GM12801 (cell line): Measurements from ENCODE around the gene PDCD4.

Source experiments
- TF ChIP-seq, protein P1 (sequence below): IDR thresholded peaks from one replicate; pipeline ENCODE4 v1.5.1; 2011; ENCODE audit warnings: control low read depth; ENCODE audit not compliant: insufficient read length; ENCODE audit errors: extremely low read depth

Gene PDCD4

DNA sequence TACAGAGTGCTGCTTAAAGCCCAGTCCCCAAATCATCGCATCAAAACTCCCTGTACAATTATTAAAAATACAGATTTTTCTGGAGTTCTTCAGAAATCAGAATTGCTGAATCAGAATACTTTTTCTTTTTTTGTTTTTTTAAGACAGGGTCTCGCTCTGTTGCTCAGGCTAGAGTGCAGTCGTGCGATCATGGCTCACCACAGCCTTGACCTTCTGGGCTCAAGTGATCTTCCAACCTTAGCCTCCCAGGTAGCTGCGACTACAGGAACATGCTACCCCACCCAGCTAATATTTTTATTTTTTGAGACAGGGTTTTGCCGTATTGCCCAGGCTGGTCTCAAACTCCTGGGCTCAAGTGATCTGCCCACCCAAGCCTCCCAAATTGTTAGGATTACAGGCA, 43.3 kb downstream of the PDCD4 start:
- TF ChIP-seq, protein P1, sequence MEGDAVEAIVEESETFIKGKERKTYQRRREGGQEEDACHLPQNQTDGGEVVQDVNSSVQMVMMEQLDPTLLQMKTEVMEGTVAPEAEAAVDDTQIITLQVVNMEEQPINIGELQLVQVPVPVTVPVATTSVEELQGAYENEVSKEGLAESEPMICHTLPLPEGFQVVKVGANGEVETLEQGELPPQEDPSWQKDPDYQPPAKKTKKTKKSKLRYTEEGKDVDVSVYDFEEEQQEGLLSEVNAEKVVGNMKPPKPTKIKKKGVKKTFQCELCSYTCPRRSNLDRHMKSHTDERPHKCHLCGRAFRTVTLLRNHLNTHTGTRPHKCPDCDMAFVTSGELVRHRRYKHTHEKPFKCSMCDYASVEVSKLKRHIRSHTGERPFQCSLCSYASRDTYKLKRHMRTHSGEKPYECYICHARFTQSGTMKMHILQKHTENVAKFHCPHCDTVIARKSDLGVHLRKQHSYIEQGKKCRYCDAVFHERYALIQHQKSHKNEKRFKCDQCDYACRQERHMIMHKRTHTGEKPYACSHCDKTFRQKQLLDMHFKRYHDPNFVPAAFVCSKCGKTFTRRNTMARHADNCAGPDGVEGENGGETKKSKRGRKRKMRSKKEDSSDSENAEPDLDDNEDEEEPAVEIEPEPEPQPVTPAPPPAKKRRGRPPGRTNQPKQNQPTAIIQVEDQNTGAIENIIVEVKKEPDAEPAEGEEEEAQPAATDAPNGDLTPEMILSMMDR = no peak

DNA sequence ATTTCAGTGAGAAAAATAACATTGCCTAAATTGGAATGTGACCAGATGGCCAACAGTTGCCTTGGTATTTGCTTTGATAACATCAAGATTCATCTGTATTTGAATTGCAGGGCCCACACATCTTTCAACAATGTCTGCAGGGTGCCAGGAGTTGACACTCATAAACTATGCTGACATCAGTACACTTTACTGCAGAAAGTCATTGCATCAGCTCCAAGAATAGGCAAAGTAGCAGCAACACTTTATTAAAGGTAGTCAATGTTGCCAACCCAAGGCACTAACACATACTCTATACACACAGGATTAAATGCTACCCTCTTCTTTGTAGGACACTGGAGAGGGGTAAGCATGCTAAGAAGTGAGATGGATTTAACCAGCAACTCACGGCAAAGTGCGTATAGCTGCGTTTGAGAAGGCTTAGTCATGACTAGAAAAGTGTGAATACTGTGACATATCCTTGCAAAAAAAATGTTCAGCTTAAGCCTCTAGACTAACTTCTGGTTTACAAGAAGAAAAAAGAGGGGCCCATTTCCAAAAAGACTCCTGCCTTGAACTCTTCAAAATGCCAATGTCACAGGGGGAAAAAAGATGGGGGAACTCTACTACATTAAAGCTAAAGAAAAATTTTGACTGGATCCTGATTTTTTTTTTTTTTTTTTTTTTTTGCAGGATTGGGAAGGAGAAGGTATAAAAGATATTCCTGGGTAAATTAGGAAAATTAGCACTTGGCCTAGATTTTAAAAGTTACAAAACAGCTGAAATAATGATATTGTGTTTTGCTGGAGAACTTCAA, 45.0 kb downstream of the PDCD4 start:
- TF ChIP-seq, protein P1 = no peak

DNA sequence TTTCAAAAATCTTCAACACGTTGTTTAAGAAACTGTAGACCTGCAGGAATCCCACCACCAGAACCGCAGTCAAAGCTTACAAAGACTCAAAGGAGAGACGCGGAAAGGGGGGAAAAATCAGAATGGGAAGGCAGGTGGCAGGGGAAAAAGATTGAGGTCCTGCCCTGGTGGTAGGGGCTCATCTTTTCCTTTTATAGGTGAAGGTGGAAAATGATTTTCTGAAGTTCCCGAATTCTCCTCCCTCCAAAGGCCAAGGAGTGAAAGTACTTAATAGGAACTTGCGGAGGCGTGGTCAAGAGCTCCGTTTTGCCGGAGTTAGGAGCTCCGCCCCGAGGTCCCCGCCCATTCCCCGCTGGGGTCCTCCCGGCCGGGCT, 46.5 kb downstream of the PDCD4 start:
- TF ChIP-seq, protein P1 = no peak

DNA sequence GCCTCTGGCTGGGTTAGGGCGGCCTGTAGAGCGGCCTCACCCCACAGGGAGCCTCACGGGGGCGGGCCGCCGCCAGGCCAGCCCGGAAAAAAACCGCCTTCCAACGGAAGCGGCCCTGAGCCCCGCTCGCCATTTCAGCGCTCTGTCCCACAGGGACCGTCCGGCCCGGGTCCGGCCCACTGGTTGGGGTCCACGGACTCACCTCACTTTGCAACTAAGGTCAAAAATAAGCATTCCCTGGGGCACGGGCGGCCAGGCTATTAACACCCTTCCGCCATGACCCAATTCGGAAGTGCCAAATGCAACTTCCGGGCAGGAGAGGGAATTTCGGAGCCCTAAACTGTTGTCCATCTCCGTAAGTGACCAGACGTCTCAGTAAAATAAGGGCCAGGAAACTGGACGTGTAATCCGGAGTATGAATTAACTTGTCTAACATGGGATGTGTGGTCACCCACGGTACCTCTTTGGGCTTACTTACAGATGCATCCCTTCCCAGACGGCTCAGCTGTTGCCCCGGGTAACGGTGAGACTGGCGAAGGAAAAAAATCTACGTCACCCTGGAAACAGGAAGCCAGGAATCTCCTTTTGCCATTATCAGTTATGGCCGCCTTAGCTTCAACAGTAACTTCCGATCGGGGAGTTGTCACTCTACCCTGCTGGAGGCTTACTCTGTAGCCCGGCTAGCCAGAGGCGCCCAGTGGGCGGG, 47.1 kb downstream of the PDCD4 start, which contains the start of gene BBIP1:
Gene BBIP1 (minus strand): TSS at position 538 of the 706 bp plus-strand sequence. CDS start 1,023 bp downstream, outside the sequence.
- TF ChIP-seq, protein P1 = no peak

DNA sequence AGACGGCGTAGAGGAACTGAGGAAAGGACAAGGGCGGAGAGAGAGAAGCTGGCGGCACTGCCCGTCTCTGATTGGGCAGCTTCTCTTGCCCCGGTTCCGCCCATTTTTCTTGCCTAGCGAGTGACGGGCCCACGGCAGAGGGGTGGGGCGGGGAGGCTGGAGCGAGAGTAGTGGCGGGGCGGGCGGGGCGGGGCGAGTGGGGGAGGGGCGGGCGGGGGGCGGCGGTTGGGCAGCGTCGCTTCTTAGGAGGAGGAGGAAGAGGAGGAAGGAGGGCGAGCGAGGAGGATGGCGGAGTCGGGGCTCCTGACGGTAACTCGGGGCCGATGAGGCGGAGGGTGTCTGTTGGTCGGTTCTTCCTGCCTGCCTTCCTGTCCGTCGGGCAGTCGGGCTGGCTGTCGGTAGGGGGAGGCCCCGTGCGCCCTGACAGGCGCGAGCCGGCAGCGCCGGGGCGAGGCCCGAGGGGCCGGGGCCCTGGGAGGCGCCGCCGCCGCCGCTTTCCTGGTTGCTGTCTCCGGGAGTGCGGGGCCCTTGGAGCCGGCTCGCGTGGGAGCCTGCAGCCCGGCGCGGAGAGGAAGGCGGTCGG, 47.7 kb downstream of the PDCD4 start, which contains the start of gene SHOC2:
Gene SHOC2 (plus strand): TSS at position 256 of the 583 bp plus-strand sequence. CDS start 44,755 bp downstream, outside the sequence.
- TF ChIP-seq, protein P1 = no peak

DNA sequence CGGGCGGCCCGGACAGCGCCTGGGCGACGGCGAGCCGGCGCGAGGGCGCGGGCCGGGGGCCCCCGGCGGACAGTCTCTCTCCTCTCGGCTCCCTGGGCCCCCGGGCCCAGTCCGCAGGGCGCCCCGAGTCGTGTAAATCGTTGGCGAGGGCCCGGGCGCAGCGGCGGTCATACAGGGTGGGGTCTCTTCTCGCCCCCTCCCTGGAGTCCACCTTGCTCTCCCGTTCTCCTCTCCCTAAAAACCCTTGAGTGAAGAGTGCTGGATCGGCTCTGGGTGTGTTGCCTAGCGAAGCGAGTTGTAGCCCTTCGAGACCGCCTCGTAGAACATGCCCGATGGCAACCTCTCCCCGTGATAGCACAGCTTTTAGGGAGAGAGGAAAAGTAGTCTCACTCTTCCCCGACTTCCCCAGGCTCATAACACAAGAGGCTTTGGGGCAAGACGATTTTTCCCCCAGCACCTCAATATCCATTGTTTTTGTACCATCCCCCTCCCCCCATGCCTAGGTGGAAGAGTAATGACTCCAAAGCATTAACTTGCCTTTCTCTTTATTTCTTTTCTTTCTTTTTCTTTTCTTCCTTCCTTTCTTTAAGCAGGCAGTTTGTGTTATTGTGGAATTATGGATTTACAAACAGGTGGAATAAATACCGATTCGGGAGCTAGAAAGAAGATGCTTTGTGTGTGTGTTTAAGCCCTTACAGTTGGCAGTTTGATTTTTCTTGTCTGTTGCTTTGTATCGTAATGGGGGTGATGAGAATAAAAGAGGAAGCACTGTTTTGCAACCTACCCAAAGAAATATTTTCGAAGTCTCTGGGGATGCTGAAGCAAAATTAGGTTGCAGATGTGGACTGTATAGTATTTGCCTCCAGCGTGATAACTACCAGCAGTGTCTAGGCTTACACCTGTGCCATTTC, 48.5 kb downstream of the PDCD4 start:
- TF ChIP-seq, protein P1 = no peak
